CD4-positive, CD25-positive, alpha-beta regulatory T cell (primary cell): ENCODE results near the gene BAHCC1. TPM values are rescaled to one million over a fixed set of nuclear protein-coding genes. Genes with fewer than 3 reads are reported as not detected.

Experiments used
- ATAC-seq, 2 donors: fragments of 150-1000 bp; cut with Tn5 transposase; one replicate each; pipeline ENCODE4 v1.10.0; 2021; ENCODE audit warnings: low read depth in 2 of 2, moderate number of reproducible peaks in 2 of 2, moderate library complexity in 1 of 2
- DNase-seq, 3 donors: peaks; one replicate each; pipeline versions ENCODE4 v3.0.0 to v3.0.0-alpha.2; 2012 to 2022; ENCODE audit warnings: mixed read lengths in 1 of 3
- H3K27ac ChIP-seq: one replicate; pipeline ENCODE4 v1.7.0; 2013; ENCODE audit warnings: mild to moderate bottlenecking, low read length; ENCODE audit not compliant: insufficient read depth, poor library complexity, severe bottlenecking
- H3K27me3 ChIP-seq: one replicate; pipeline ENCODE4 v1.7.0; 2013; ENCODE audit warnings: low read length; ENCODE audit not compliant: control insufficient read depth, insufficient read depth
- H3K36me3 ChIP-seq: one replicate; pipeline ENCODE4 v1.7.0; 2013; ENCODE audit warnings: mild to moderate bottlenecking, low read length, moderate library complexity; ENCODE audit not compliant: control insufficient read depth, insufficient read depth
- H3K4me1 ChIP-seq: 2 replicates; pipeline ENCODE4 v1.7.0; 2013; ENCODE audit warnings: mild to moderate bottlenecking, low read length; ENCODE audit not compliant: insufficient read depth, control insufficient read depth, poor library complexity, severe bottlenecking
- H3K4me3 ChIP-seq: one replicate; pipeline ENCODE4 v1.7.0; 2013; ENCODE audit warnings: low read depth, mild to moderate bottlenecking, low read length, moderate library complexity
- H3K9me3 ChIP-seq, 2 experiments: 1 replicate in 1 of 2; 2 replicates in 1 of 2; pipeline ENCODE4 v1.7.0; 2013; ENCODE audit warnings: low read length in 2 of 2, mild to moderate bottlenecking in 1 of 2, moderate library complexity in 1 of 2; ENCODE audit not compliant: control insufficient read depth in 2 of 2
- H3K27ac Mint-ChIP-seq, 3 donors: one replicate each; pipeline ENCODE4 v1.8.0; 2020 to 2022; ENCODE audit warnings: mild to moderate bottlenecking in 3 of 3, mixed read lengths in 3 of 3, moderate library complexity in 2 of 3
- H3K27me3 Mint-ChIP-seq: one replicate; pipeline ENCODE4 v1.8.0; 2022; ENCODE audit warnings: mild to moderate bottlenecking, mixed read lengths
- H3K36me3 Mint-ChIP-seq: one replicate; pipeline ENCODE4 v1.8.0; 2020; ENCODE audit warnings: mixed read lengths
- H3K4me1 Mint-ChIP-seq, 4 donors: one replicate each; pipeline ENCODE4 v1.8.0; 2020 to 2022; ENCODE audit warnings: mixed read lengths in 4 of 4, mild to moderate bottlenecking in 1 of 4
- H3K4me3 Mint-ChIP-seq, 4 donors: one replicate each; pipeline ENCODE4 v1.8.0; 2020 to 2022; ENCODE audit warnings: mild to moderate bottlenecking in 4 of 4, mixed read lengths in 4 of 4, moderate library complexity in 3 of 4
- H3K9me3 Mint-ChIP-seq, 7 donors: one replicate each; pipeline ENCODE4 v1.8.0; 2020 to 2022; ENCODE audit warnings: mixed read lengths in 7 of 7, mild to moderate bottlenecking in 3 of 7, moderate library complexity in 2 of 7
- polyA plus RNA-seq, 4 donors: library from polyadenylated mRNA; unstranded; fragments of 300-500 nt; fragmentation: Illumina TruSeq; gene quantifications; one replicate each; pipeline ENCODE4 v1.2.3, GENCODE V29; 2021
- total RNA-seq: library from RNA; stranded (reverse); gene quantifications from one replicate; pipeline ENCODE4 v1.2.3, GENCODE V29; 2022

BAHCC1 gene
- total and polyA plus RNA-seq, 5 donors from 2014 or later: 0.54 TPM; not detected in 4

GRCh38 chr17:81380666-81381518 is 14.4 kb upstream of the BAHCC1 start:
- ATAC-seq (no peak), DNase-seq (no peak)
- H3K27ac Mint-ChIP-seq: no peak overlapping the region
- H3K27me3 Mint-ChIP-seq: peaks cover 31% of the 10 kb centered on the region
- no peak overlapping the region for H3K27ac ChIP-seq
- H3K36me3 ChIP-seq: no peaks in the 10 kb centered on the region
- no peak overlapping the region for H3K4me3 ChIP-seq
- no peaks in the 10 kb centered on the region for H3K9me3 Mint-ChIP-seq
- no peaks in the 10 kb centered on the region for H3K4me1 ChIP-seq
- no peak overlapping the region for H3K4me3 Mint-ChIP-seq
- H3K36me3 Mint-ChIP-seq: no peaks in the 10 kb centered on the region
- peaks cover 0 to under 1% (median 0%) of the 10 kb centered on the region in 4 donors for H3K4me1 Mint-ChIP-seq
- peaks cover 8% of the 10 kb centered on the region for H3K27me3 ChIP-seq
- H3K9me3 ChIP-seq: no peaks in the 10 kb centered on the region

- Mint-ChIP-seq H3K36me3 (no peaks in the 10 kb centered on the region), H3K9me3 (no peaks in the 10 kb centered on the region), H3K27ac (no peak overlapping the region), H3K27me3 (peaks cover 36% of the 10 kb centered on the region), H3K4me1 (peaks cover 0 to 2% (median 0%) of the 10 kb centered on the region in 4 donors), H3K4me3 (no peak overlapping the region)
- Histone ChIP-seq H3K4me3 (no peak overlapping the region), H3K4me1 (peaks cover 10% of the 10 kb centered on the region), H3K36me3 (no peaks in the 10 kb centered on the region), H3K27me3 (peaks cover 10% of the 10 kb centered on the region), H3K27ac (no peak overlapping the region), H3K9me3 (no peaks in the 10 kb centered on the region)
- no peak for DNase-seq
- ATAC-seq: no peak
Observed at GRCh38 chr17:81381632-81382577, 13.4 kb upstream of the BAHCC1 start.

GRCh38 chr17:81382851-81383250 is 12.4 kb upstream of the BAHCC1 start:
- H3K9me3 ChIP-seq: no peaks in the 10 kb centered on the region
- Mint-ChIP-seq H3K27ac (no peak overlapping the region), H3K27me3 (peaks cover 34% of the 10 kb centered on the region), H3K36me3 (no peaks in the 10 kb centered on the region), H3K9me3 (no peaks in the 10 kb centered on the region), H3K4me1 (peaks cover 0 to 4% (median under 1%) of the 10 kb centered on the region in 4 donors), H3K4me3 (no peak overlapping the region)
- H3K36me3 ChIP-seq: no peaks in the 10 kb centered on the region
- H3K4me1 ChIP-seq: peaks cover 19% of the 10 kb centered on the region
- H3K27ac ChIP-seq: no peak overlapping the region
- H3K27me3 ChIP-seq: peaks cover 10% of the 10 kb centered on the region
- DNase-seq: no peak
- ATAC-seq: no peak
- no peak overlapping the region for H3K4me3 ChIP-seq

- DNase-seq (no peak), ATAC-seq (no peak)
- Histone ChIP-seq H3K4me3 (no peak overlapping the region), H3K36me3 (no peaks in the 10 kb centered on the region), H3K4me1 (peaks cover 19% of the 10 kb centered on the region), H3K9me3 (no peaks in the 10 kb centered on the region), H3K27me3 (peaks cover 10% of the 10 kb centered on the region), H3K27ac (no peak overlapping the region)
- Mint-ChIP-seq H3K4me1 (peaks cover 0 to 6% (median 3%) of the 10 kb centered on the region in 4 donors), H3K27ac (no peak overlapping the region), H3K4me3 (no peak overlapping the region), H3K27me3 (peaks cover 41% of the 10 kb centered on the region), H3K9me3 (no peaks in the 10 kb centered on the region), H3K36me3 (no peaks in the 10 kb centered on the region)
Observed at GRCh38 chr17:81383504-81384421, 11.5 kb upstream of the BAHCC1 start.

- Histone ChIP-seq H3K27ac (no peak overlapping the region), H3K4me1 (peaks cover 19% of the 10 kb centered on the region), H3K27me3 (peaks cover 10% of the 10 kb centered on the region), H3K4me3 (no peak overlapping the region), H3K36me3 (no peaks in the 10 kb centered on the region), H3K9me3 (no peaks in the 10 kb centered on the region)
- H3K9me3 Mint-ChIP-seq: no peaks in the 10 kb centered on the region
- H3K4me1 Mint-ChIP-seq: peaks cover 0 to 6% (median 3%) of the 10 kb centered on the region in 4 donors
- H3K27me3 Mint-ChIP-seq: peaks cover 53% of the 10 kb centered on the region
- no peaks in the 10 kb centered on the region for H3K36me3 Mint-ChIP-seq
- no peak for DNase-seq
- no peak overlapping the region for H3K27ac Mint-ChIP-seq
- no peak for ATAC-seq
- no peak overlapping the region for H3K4me3 Mint-ChIP-seq
Observed at GRCh38 chr17:81384929-81385319, 10.3 kb upstream of the BAHCC1 start.

- Histone ChIP-seq H3K36me3 (no peaks in the 10 kb centered on the region), H3K4me3 (no peak overlapping the region), H3K9me3 (no peaks in the 10 kb centered on the region), H3K4me1 (peaks cover 19% of the 10 kb centered on the region), H3K27me3 (peaks cover 10% of the 10 kb centered on the region), H3K27ac (no peak overlapping the region)
- ATAC-seq: no peak
- DNase-seq: no peak
- Mint-ChIP-seq H3K4me3 (peak overlapping the region in 3 of 4 donors; percentile 8 to 43 (median 9)), H3K4me1 (peaks cover 0 to 6% (median 3%) of the 10 kb centered on the region in 4 donors), H3K9me3 (no peaks in the 10 kb centered on the region), H3K27ac (no peak overlapping the region), H3K27me3 (peaks cover 54% of the 10 kb centered on the region), H3K36me3 (no peaks in the 10 kb centered on the region)
Observed at GRCh38 chr17:81385320-81386111, 9.7 kb upstream of the BAHCC1 start.
